ENCODE data around the gene SLC9A7.
A peak's percentile ranks its signal among the peaks of the same experiment; 100 is the strongest.

The SLC9A7 gene

GRCh38 chrX:46554942-46555341, 204.0 kb downstream of the SLC9A7 start:
- H3K36me3 Mint-ChIP-seq (ENCODE audit: low read depth): peaks cover 8% of the 10 kb centered on the region
- H3K27ac Mint-ChIP-seq: no peak overlapping the region
- peaks cover 5% of the 10 kb centered on the region for H3K9me3 Mint-ChIP-seq

GRCh38 chrX:46553935-46554334, 205.0 kb downstream of the SLC9A7 start:
- no peaks in the 10 kb centered on the region for H3K27me3 Mint-ChIP-seq (ENCODE audit: low read depth)
- no peak for TF ChIP-seq CTCF (IDR thresholded peaks at IDR 0.05; ENCODE audit: unreplicated experiment in 3 of 3)
- no peak overlapping the region for H3K4me3 Mint-ChIP-seq
- H3K36me3 Mint-ChIP-seq (ENCODE audit: low read depth): peaks cover 15% of the 10 kb centered on the region
- peaks cover 12% of the 10 kb centered on the region for H3K9me3 Mint-ChIP-seq
- H3K27ac Mint-ChIP-seq: no peak overlapping the region
- no peaks in the 10 kb centered on the region for H3K4me1 Mint-ChIP-seq

More at GRCh38 chrX:46554942-46555341, 204.0 kb downstream of the SLC9A7 start:
- H3K27me3 Mint-ChIP-seq (ENCODE audit: low read depth): no peaks in the 10 kb centered on the region
- peak in 1 of 3 experiments; percentile 34 for TF ChIP-seq CTCF (IDR thresholded peaks at IDR 0.05; ENCODE audit: unreplicated experiment in 3 of 3)
- no peak overlapping the region for H3K4me3 Mint-ChIP-seq
- no peaks in the 10 kb centered on the region for H3K4me1 Mint-ChIP-seq

GRCh38 chrX:46551494-46552128, 207.3 kb downstream of the SLC9A7 start:
- no peaks in the 10 kb centered on the region for H3K4me1 Mint-ChIP-seq
- no peaks in the 10 kb centered on the region for H3K27me3 Mint-ChIP-seq (ENCODE audit: low read depth)
- H3K9me3 Mint-ChIP-seq: peaks cover 10% of the 10 kb centered on the region
- no peak overlapping the region for H3K27ac Mint-ChIP-seq
- no peak for TF ChIP-seq CTCF (IDR thresholded peaks at IDR 0.05; ENCODE audit: unreplicated experiment in 3 of 3)
- H3K36me3 Mint-ChIP-seq (ENCODE audit: low read depth): peaks cover 22% of the 10 kb centered on the region
- H3K4me3 Mint-ChIP-seq: no peak overlapping the region

- H3K27ac Mint-ChIP-seq: no peak overlapping the region
- no peaks in the 10 kb centered on the region for H3K27me3 Mint-ChIP-seq (ENCODE audit: low read depth)
- H3K36me3 Mint-ChIP-seq (ENCODE audit: low read depth): peaks cover 22% of the 10 kb centered on the region
- H3K4me1 Mint-ChIP-seq: no peaks in the 10 kb centered on the region
- no peak overlapping the region for H3K4me3 Mint-ChIP-seq
- TF ChIP-seq CTCF (IDR thresholded peaks at IDR 0.05; ENCODE audit: unreplicated experiment in 3 of 3): no peak
- H3K9me3 Mint-ChIP-seq: peaks cover 16% of the 10 kb centered on the region
These were observed 209.0 kb downstream of the SLC9A7 start for GRCh38 chrX:46549914-46550313.

Data from nephron (organoid).